Kidney epithelial cell (primary cell): ENCODE results near the gene CLGN. TPM values are rescaled to one million over a fixed set of nuclear protein-coding genes. Genes with fewer than 3 reads are reported as not detected.

Experiments used
- DNase-seq: peaks from one replicate; pipeline ENCODE4 v3.0.0-alpha.2; 2010; ENCODE audit warnings: low read depth
- H3K27me3 ChIP-seq: 2 replicates; pipeline ENCODE4 v1.6.0; 2011; ENCODE audit warnings: low read length; ENCODE audit not compliant: control insufficient read depth, insufficient read depth
- H3K36me3 ChIP-seq: 2 replicates; pipeline ENCODE4 v1.5.1; 2011; ENCODE audit warnings: low read length; ENCODE audit not compliant: control insufficient read depth, insufficient read depth
- H3K4me3 ChIP-seq: 2 replicates; pipeline ENCODE4 v1.5.1; 2011; ENCODE audit warnings: low read depth, mild to moderate bottlenecking, control low read depth, low read length
- CTCF ChIP-seq: IDR thresholded peaks from 2 replicates; pipeline ENCODE4 v1.5.1; 2011; ENCODE audit warnings: mild to moderate bottlenecking, moderate library complexity, low read length, control low read depth, inconsistent platforms; ENCODE audit not compliant: insufficient read depth, poor library complexity, severe bottlenecking
- total RNA-seq: library from RNA; depleted of rRNA; stranded (reverse); fragments of >200 nt; gene quantifications from 2 replicates; pipeline ENCODE4 v1.2.3, GENCODE V29; 2015

CLGN gene
- total RNA-seq, 1 donor from 2014 or later: 12.1 TPM

- Histone ChIP-seq H3K36me3 (no peaks in the 10 kb centered on the region), H3K4me3 (no peak overlapping the region), H3K27me3 (no peaks in the 10 kb centered on the region)
- TF ChIP-seq CTCF: no peak
- peak; percentile 87 for DNase-seq
Observed at GRCh38 chr4:140343303-140343702, 84.1 kb downstream of the CLGN start.

GRCh38 chr4:140342620-140343019, 84.8 kb downstream of the CLGN start:
- no peak for DNase-seq
- H3K36me3 ChIP-seq: no peaks in the 10 kb centered on the region
- H3K4me3 ChIP-seq: no peak overlapping the region
- TF ChIP-seq CTCF: no peak
- no peaks in the 10 kb centered on the region for H3K27me3 ChIP-seq

Other genes starting within 250 kb of the CLGN start
- gene SCOC, start 54.0 kb downstream of the CLGN start, total RNA-seq: 58.4 and 64.1 TPM in 2 replicates
- gene MGAT4D, start 70.6 kb upstream of the CLGN start, total RNA-seq: not detected in 2 replicates
- 21.4 and 60.5 TPM in 2 replicates for gene ELMOD2, start 96.5 kb upstream of the CLGN start, total RNA-seq
- 0.58 TPM in 1 of 2 replicates, not detected in the other for gene UCP1, start 141.3 kb upstream of the CLGN start, total RNA-seq